Lung microvascular endothelial cell (primary cell): Measurements from ENCODE around the gene FGD4. TPM values are rescaled to one million over a fixed set of nuclear protein-coding genes. Genes with fewer than 3 reads are reported as not detected.

Experiments used
- DNase-seq, 2 donors: peaks; one replicate each; pipeline versions ENCODE4 v3.0.0 to v3.0.0-alpha.2; 2010; ENCODE audit warnings: low read depth in 2 of 2
- total RNA-seq: library from RNA; depleted of rRNA; stranded (reverse); fragments of >200 nt; gene quantifications from 2 replicates; pipeline ENCODE4 v1.2.1, GENCODE V29; 2014

Gene FGD4
- total RNA-seq, 1 donor from 2014 or later: 9.9 TPM

DNA sequence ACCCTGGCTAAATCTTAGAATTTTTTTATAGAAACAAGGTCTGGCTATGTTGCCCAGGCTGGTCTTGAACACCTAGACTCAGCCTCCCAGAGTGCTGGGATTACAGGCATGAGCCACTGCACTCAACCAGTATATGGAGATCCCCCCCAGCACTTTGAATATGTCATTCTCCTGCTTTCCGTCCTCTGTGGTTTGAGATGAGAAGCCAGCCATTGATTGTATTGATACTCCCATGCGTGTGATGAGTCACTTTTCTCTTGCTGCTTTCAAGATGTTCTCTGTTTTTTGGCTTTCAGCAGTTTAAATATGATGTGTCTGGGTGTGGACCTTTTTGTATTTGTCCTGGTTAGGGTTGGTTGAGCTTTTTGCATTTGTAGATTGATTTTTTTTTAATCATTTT, 204.5 kb downstream of the FGD4 start:
- no peak for DNase-seq

DNA sequence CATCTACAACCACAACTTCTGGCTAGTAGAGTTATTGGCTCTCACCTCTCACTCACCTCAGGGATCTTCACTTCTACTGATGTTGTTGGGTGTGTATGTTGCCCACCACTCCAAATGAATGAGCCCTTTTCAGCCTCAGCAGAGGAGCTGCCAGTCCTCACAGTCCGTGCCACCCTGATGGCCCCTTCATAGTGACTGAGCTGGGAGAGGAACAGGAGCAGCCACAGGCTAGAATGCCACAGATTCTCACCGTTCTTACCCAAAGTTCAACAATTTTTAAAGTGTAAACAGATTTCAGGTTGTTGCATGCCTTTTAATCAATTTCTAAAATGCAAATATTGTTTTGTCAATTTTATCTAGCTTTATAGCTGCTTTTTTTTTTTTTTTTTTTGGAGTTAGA, 205.2 kb downstream of the FGD4 start:
- DNase-seq: no peak

DNA sequence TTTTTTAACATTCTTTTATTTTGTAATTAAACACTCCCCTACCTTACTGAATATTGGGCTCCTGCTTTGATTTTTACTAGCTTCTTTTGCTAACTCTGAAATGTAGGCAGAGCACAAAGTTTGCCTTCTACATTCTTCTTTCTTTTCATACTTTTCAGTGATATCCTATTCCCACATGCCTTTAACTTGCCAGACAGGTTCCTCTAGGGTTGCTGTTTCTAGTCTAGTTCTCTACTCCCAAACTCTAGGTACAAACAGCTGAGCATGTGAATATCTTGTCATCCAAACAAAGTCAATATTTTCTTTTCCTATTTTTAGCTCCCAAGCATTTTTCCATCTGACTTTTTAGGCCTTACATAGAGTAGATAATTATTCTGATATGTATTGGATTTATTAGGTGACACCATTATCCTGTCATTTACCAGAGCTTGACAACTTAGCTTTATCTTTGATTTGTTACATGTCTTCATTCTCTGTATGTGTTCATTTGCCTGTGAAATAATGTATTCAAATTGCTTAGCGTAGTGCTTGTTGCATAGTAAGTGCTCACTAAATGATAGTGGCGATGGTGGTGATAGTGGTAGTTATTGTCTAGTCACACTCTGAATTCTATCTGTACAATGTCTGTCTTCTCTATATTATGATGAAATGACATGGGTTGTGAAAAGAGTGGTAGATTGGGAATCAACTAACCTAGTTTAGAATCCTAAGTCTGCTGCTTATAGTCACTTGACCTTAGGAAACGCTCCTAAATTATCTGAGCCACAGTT, 206.2 kb downstream of the FGD4 start:
- DNase-seq: peak in 1 of 2 donors; percentile 5

DNA sequence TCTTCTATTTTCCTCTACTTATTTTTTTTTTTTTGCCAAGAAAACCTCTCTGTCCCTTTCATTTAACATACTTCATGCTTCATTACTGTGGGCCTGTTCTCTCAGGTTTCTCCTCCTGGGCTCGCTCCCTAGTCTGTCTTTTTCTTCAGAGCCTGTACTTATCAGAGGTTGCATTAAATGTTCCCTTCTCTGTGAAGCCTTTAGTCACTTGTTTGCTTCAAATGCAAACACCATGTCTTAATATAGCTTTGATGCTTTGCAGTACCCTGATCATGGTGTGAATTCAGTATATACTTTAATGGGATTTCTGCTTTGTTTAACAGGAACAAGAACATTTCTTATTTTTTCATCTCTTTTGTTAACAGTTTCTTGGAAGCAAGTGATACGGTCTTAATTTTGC, 207.1 kb downstream of the FGD4 start:
- no peak for DNase-seq

DNA sequence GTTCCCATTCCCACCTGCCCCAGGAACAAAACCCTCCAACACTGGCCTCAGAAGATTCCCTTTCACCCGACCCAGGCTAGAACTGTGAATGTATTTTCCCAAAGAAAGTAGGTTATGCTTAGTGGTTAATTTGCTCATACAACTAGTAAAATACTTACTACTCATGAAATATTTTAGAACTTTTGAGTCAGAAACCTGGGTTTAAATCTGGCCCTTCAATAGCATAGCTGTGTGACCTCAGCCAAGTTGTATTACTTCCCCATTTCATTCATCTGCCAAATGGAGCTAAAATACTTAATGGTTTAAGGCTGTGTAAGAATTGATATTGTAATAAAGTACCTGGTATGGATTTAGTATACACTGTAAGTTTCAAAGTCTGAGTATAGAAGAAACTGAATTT, 210.6 kb downstream of the FGD4 start:
- DNase-seq: no peak

DNA sequence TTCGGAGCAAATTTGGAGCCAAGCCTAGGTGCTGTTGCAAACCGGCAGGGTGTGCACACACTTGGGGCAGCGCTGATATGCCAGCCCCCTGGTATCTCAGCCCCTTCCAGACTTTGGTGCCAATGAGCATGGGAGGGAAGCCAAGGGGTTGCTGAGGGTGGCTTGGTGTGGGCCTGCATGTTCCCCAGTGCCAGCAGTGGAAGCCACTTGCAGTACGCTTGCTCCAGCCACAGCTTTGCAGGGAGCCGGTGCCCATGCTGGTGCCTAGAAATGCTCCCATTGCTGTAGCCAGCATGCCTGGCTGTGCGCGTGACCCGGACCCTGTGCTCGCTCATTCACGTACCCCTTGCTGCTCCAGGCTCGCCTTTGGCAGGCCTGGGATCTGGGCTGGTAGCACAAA, 212.6 kb downstream of the FGD4 start:
- no peak for DNase-seq

DNA sequence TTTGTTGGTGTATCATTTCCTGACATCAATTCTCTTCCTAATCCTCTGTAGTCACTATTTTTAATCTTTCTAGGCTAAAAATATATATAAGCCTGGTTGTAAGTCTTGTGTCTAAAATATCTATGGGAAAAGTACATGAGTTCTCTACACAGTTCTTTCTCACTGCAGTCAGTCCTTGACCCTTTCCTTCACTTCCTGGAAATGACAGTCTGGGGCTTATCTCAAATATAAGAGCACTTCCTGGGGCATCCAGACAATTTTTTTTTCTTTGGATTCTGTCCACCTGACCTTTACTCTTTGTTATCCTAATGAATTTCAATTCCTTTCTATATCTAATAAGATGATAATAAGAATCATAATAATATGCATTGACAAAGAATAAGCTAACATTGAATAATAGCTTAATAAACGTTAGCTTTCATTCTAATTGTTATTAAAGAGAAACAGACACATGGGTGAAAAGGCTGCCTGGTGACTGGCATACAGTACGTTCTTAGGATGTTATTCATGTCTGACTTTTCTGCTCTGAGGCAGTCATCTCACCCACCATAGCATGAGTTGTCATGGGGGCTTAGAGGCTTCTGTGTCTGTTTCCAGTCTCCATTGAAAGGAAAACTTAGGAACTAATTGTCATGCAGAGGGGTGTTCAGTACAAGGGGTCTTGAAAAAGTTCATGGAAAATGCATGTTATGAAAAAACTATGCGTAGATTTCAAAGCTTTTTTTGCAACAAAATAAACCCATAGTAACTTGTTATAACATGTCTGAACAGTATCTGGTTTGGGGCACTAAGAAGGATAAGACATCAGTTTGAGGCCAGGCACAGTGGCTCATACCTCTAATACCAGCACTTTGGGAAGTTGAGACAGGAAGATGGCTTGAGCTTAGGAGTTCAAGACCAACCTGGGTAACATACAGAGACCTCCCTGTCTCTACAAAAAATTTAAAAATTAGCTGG, 213.6 kb downstream of the FGD4 start:
- DNase-seq: peak in 1 of 2 donors; percentile 28

DNA sequence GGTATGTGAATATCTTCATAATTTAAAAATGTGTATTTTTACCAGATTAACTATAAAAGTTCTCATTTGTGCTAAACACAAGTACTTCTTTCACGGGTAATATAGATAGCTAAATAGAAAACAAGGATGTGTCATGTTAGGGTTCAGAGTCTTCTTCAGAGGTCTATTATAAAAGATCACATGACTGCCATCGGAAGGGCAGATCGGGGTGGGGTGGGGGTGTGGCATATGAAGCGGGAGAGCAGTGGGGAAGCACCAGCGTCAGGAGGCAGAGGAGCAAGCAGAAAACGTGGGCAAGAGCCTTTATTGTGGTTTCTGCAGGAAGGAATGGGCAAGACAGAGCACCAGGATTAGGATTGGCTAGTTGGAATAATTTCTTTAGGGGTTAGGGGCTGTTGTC, 216.1 kb downstream of the FGD4 start:
- DNase-seq: no peak

DNA sequence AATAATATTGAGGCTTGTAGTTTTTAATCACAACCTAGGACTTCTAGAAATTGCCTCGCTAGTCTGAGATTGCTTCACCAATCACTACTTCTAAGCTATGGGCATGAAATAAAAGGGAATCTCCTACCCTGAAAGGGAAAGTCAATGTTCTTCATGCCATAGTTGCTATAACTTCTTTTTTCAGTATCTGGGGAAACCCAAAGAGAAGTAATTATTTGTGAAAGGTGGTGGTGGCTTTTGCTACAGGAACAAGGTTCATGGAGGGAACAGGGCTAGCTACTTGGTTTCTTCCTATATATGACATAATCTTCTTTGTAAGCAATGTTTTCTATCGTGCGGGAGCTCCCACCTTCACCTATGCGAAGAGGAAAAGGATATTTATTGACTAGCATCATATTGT, 218.2 kb downstream of the FGD4 start:
- DNase-seq: no peak

DNA sequence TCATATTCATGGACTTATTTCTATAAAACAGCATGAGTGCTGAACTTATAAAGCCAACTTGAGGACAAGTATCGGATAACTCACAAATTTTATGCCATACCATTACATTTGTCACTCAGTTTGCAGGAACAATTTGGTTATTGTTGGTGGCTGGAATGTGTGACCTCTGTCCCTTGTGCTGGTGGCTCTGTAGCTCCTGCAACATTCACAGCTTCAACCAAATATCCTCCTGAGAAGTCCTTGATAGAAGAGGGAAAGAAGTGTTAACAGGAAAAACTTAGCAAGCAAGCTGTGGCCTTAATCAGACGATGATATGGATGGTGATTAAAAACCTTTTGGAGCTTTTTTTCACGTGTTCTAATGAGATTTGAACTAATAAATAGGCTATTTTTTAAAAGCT, 218.8 kb downstream of the FGD4 start:
- no peak for DNase-seq

DNA sequence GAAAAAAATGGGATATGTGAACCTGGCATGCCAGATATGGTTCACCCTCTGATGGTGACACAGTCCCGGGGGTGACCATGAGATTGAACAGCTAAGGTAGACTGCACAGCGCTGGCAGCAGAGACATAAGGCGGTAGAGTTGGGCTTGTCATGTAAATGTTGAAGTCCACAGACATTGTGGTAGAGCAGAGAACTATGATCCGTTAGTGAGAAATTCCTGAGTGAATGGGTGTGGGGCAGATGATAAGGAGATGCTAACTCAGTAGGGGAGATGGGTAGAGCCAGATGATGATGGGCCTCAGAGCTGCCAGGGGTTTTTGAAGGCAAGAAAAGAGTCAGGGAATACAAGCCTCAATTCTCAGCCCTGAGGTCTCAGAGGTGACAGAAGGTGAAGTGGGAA, 228.6 kb downstream of the FGD4 start:
- no peak for DNase-seq

DNA sequence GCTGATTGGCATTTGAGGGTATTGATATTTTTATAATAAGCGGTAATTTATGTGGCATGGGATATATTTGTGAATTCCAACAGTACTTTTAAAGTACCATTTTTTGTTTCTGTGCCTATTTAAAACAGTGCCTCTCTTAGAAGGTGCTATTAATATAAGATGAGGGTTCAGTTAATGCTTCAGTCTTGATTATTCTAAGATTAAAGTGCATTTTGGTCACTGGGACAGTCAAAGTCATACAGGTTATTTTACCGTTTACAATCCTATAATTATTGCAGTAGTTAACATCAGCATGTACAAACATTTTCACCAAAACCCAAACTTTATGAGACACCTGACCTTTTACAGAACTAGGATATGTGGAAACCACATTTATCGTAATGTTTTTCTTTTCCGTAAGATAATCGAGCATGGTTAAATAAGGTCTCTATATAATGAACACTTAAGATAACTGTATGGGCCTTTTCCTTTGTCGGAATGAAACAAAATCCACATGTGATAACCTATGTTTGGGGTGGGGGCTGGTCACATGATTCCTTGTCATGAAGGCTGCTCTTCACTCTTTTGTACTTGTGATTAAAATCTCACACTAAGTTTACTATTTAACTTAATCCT, 242.0 kb downstream of the FGD4 start:
- DNase-seq: no peak

DNA sequence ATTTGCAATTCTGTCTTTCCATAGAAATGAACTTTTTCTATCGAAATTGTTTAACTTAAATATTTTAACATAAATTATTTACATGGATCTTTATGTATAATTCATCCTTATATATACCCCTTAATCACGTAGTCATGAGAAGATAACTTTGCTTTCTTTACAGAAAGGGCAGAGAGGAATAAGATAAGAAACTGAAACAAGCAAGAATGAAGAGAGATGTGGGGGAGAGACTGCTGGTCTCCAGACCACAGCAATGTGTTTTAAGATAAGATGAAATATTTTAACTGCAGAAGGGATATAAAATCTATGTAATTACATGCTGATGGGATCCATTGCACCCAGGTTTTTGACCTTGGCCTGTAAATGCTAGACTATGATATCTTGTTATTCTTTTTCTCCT, 245.1 kb downstream of the FGD4 start:
- no peak for DNase-seq

DNA sequence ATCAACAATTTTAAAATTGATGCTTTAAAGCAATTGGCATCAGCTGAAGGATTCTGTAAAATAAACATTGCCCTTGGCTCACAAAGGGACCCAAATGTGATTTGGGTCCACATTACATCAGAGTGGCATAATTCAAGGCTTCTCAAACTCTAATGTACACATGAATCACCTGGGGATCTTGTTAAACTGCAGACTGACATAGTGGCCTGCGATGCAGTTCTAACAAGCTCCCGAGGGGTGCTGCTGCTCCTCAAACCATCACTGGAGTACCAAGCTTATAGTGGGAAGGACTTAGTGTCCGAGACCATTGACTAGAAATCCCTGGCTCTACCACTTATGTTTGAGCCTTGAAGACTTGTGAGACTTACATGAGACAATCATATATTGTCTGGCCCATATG, 247.9 kb downstream of the FGD4 start:
- no peak for DNase-seq

DNA sequence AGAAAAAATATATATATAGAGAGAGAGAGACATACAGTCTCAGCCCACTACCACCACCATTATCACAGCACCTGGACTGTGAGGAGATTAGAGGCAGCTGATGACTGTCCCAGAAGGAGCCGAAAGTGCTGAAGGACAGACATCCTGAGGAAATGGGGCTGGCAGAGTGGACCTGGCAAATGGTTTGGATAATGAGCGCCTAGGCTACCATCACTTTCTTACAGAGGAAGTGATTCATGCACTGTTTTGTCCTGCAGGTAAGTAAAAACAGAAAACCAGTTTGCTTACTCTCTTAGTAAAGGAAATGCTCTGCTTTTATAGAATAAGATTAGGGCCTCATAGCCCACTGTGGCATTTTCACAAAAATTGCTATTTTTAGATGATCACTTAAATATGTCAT, 251.2 kb downstream of the FGD4 start:
- DNase-seq: peak; percentile 53 to 71

DNA sequence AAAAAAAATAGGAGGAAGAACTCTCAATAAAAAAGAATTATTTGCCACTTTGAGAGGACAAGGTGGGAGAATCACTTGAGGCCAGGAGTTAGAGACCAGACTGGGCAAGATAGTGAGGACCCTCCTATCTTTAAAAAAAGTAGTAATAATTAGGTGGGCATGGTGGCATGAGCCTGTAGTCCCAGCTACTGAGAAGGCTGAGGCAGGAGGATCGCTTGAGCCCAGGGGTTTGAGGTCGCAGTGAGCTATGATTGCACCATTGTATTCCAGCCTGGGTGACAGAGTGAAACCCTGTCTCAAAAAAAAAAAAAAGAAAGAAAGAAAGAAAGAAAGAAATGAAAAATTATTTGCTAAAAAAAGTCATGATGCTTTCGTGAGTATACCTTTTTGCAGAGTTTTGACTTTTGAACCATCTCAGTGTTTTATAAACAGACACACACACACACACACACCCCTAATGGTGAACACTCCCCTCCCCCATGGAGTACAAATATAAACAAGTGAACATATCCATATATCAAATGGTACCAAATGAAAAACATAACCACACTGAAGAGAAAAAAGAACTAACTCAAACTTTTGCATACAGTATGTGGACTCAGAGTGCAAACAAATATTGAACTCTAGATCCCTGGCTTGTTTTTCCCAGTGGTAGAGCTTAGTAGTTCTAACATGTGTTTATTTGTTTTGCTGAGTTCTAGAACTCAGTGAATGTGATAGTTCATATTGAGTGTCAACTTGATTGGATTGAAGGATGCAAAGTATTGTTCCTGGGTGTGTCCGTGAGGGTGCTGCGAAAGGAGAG, 252.0 kb downstream of the FGD4 start:
- no peak for DNase-seq

DNA sequence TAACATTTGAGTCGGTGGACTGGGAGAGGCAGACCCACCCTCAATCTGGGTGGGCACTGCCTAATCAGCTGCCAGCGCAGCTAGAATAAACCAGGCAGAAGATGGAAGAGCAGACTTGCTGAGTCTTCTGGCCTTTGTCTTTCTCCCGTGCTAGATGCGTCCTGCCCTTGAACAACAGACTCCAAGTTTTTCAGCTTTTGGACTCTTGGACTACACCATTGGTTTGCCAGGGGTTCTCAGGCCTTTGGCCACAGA, 252.5 kb downstream of the FGD4 start:
- no peak for DNase-seq

DNA sequence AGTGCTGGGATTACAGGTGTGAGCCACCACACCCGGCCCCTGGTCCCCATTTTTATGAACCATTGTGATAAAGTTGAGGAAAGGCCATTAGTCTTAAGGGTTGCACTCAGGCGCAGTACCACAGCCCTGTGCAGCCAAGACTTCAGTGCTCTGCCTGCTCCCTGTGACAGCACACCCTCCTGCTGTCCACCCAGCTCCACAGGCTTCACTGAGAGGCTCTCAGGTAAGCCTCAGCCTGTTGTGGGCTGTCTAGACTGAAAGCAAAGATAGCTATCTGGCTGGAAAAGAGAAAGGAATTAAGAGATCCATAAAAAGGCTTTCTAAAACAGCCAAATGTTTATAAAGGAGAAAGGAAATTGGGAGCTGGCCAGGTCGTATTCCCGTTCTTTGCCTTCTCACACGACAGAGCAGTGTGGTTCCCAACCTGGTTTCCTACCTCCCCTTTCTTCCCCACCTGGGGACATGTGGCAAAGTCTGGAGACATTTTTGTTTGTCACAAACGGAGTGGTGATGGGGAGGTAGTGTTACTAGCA, 260.6 kb downstream of the FGD4 start:
- DNase-seq: no peak

DNA sequence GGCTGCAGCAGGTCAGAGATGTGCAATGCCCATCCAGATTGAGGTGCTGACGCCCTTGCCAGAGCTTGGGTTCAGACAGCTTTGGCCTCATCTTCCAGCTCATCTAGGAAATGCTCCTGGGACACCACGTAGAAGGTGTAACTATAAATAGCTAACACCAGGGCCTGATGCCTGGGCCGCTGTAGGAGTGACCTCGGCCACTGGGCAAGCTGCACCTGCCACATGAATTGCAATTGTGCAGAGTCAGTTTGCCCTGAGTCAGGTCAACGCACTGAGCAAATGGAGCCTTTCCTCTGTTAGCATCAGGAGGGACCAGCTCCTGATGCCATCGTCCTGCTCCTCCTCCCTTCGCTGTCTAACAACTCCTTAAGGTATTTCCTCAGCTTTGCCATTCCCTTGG, 262.3 kb downstream of the FGD4 start:
- DNase-seq: no peak

DNA sequence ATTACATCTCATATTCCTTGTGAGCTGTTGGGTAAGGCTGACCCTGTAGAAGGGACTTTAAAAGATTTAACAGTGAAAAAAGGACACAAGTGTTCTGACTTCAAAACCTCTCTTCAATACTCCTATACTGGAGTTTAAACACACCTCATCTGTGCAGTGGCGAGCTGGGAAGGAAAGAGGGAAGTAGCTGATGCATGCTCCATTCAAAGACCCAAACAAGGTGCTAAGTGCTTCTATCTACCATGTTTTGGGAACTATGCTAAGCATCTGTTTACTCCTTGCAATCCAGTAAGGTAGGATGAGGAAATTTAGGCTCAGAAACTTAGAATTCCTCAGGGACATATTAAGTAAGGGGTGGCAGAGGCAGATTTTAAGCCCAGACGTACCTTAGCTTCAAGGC, 263.3 kb downstream of the FGD4 start:
- no peak for DNase-seq

DNA sequence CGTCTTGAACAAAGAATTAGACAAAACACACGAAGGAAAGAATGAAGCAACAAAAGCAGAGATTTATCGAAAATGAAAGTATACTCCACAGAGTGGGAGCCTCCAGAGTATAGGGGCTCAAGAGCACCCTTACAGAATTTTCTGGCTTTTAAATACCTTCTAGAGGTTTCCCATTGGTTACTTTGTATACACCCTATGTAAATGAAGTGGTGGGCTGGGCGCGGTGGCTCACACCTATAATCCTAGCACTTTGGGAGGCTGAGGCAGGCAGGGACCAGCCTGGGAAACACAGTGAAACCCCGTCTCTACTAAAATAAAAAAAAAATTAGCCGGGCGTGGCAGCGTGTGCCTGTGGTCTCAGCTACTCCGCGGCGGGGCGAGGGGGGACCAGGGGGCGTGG, 266.7 kb downstream of the FGD4 start:
- DNase-seq: no peak

DNA sequence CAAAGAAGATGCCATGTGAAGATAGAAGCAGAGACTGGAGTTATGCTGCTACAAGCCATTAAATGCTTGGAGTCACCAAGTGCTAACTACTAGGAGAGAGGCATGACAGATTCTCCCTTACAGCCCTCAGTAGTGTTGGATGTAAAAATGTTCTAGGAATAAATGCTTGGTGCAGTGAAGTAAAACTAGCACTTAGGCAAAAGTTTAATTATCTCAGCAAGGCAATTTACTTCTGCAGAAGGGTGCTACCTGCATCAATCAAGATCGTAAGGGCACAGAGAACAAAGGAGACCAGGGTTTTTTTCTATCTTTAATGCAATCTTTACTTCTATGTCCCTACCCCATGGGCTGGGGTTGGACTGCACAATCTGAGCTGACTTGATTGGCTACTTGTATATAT, 270.2 kb downstream of the FGD4 start:
- no peak for DNase-seq
